Endothelial cell of hepatic sinusoid (primary cell): ENCODE data around the gene MAP3K15.
"Not testable (repeated sequence)": the region's sequence is repeated elsewhere in the genome, so short reads cannot be mapped to it uniquely, and the experiment has no call there.

Source experiments
- in situ Hi-C: cut with HindIII; loops from 2 replicates; pipeline ENCODE4 v1.10.0; 2017; ENCODE audit warnings: low sequenced_read_pairs

Gene MAP3K15

DNA sequence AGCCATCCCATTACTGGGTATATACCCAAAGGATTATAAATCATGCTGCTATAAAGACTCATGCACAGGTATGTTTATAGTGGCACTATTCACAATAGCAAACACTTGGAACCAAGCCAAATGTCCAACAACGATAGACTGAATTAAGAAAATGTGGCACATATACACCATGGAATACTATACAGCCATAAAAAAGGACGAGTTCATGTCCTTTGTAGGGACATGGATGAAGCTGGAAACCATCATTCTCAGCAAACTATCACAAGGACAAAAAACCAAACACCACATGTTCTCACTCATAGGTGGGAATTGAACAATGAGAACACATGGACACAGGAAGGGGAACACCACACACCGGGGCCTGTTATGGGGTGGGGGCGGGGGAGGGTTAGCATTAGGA lies 92.6 kb downstream of the MAP3K15 start:
- in situ Hi-C loops: not testable (repeated sequence)

DNA sequence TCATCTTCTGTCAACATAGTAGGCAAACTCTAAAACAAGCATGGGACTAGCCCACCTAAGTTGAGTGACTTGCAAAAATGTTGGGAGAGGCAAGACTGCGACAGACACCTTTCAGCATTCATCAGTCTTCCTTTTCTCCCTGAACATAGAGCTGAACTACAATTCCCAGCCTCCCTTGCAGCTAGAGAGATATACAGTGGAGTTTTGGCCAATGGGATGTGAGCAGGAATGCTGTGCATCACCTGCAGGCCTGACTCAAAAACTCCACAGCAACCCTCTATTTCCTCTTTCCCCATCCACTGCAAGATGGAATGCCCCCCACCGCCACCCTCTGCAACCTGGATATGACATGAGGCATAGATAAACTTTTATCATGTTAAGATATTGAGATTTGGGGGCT lies 105.0 kb downstream of the MAP3K15 start:
- in situ Hi-C loops: no loop called here

DNA sequence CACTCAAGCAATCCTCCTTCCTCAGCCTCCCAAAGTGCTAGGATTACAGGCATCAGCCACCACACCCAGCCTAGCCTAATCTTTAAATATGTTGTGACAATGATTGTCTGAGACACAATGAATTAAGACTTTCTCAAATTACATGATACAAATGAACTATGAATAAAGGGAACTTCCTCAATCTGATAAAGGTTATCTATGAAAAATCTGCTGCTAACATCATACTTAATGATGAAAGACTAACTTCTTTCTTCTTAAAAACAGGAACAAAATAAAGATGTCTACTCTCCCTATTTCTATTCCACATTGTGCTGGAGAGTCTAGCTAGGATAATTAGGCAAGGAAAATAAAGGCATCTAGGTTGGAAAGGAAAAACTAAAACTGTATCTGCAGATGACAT lies 111.6 kb downstream of the MAP3K15 start:
- in situ Hi-C loops: no loop called here

DNA sequence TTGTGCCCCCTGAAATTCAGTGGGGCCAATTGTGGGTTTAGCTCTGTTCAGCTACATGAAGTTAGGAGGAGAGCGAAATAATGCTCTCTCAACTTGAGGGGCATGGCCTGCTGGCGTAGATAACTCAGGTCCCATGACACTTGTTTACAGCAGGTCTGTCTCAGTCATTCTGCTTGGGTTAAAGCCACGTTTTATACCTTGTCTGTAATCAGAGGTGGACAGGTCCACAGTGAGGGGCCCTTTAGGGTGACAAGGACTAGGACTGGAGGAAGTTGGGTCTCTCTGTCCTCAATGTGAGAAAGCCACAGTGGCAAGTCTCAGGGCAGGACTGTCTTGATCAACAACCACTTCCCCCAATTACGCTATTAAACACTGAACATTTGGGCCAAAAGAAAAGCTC lies 122.6 kb downstream of the MAP3K15 start:
- in situ Hi-C loops: no loop called here

DNA sequence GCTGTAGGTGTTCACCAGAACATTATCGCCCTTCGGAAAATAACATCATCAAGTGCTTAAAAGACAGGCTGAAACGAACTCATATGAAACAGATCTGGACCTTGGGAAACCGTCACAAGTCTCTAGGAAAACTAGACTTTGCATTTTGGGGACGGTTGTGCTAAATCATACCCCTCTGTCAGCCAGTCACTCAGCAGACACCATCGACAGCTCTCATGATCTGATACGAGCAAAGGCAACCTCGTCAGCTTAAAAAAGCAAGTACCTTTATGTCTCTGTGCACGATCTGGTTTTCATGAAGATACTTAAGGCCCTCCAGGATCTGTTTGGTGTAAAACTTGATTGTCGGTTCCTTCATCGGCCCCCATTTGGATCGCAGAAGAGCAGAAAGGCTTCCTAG lies 123.2 kb downstream of the MAP3K15 start:
- in situ Hi-C loops: no loop called here

DNA sequence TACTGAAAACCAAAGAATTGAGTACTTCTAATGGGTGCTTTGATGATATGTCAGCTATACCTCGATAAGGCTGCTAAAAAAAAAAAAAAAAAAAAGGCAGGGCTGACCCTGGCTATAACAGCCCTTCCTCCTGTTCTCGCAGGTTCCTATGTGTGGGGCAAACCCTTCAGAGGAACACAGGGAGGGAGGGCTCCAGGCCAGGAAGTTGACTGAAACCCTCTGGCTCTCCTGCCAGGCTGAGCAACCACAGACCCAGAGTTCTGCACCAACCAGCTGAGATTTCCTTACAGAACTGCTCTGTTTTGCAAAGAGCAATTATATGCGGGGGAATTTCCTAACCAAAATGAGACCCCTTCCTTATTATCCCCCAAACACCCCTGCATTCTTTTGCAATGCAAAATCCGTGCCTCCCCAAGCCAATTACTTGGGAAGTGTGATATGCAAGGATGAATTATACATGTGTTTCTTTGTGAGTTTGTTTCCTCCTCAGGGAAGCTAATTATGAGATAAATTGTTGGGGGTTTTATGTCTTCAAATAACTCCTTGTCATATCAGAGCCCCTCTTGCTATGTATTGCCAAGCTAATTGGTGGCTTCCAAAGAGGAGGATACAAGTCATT lies 126.0 kb downstream of the MAP3K15 start:
- in situ Hi-C loops: no loop called here

DNA sequence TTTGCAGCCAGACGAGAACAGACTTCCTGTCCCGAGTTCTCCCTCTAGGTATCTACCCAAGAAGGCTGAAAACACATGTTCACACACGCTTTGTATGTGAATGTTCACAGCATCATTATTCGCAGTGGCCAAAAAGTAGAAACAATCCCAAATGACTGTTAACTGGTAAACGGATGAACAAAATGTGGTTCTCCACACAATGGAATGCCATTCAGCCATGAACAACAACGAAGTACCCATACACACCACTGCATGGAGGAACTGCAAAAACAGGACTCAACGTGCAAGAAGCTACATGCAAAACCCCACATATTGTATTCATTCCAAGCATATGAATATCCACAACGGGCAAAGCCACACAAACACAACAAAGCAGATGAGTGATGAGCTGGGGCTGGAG lies 126.6 kb downstream of the MAP3K15 start:
- in situ Hi-C loops: no loop called here

DNA sequence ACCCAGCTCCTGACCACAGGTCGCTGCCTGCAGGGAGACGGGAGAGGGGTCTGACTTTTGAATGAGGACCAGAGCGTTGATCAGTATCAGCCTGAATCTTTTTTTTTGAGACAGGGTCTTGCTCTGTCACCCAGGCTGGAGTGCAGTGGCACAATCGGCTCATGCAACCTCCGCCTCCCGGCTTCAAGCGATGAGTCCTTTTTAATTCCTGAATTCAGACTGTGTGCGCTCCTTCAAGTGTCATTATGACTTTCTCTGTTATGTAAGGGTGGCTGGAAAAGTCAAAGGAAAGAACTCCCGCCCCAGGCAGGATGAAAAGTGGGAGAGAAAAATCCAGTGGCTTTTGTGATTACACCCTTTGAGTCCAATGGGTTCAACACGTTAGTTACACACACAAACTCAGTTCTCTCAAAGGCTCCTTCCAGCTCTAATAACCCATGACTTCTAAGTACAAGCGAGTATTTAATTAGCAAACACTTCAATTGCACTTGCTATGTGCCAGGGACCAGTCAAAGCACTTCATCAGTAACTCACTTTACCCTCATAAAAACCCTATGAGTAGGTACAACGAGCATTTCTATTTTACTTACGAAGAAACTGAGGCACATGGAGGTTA lies 127.1 kb downstream of the MAP3K15 start:
- in situ Hi-C loops: no loop called here

DNA sequence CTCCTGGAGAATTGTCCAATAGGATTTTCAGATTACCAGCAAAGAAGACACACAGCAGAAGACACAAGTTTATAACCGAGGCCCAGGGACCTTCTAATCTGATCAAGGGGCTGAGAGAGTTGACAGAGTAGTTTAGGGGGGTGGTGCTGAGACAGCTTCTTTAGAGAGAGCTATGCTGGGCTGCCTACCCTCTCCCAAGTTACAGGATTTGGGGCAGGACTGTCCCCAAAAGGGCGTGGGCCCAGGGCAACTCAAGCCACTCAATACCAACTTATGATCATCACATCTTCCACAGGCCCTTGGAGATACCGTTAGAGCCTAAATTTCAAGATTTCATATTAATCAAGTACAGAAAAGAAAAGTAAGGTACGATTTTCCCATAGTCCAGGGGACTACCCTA lies 128.6 kb downstream of the MAP3K15 start:
- in situ Hi-C loops: no loop called here

DNA sequence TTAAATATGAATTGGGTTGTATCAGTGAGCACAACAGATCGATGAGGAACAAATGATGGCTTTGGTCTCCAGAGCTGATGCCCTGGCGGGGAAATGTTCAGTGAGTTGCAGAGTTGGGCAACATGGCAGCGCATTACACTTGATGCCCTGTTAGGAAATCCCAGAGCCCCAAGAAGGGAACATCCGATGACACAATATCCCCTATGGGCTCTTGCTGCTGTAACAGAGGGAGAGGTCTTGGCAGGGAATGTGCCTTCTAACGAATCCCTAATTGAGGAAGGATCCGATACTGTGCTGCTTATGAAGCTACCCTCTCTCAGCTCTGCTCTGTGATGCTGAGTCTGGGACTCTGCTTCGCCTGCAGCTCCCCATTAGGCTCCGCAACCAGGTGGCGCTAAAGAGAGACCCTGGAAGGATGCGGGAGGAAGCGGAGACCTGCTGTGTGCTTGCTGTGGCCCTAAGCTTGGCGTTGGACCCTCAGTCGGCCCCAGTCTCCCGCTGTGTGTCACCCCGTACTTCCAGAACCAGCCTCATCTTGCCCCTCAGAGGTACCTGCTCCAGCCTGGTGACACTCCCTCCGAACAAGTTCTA lies 132.7 kb downstream of the MAP3K15 start:
- in situ Hi-C loops: no loop called here

DNA sequence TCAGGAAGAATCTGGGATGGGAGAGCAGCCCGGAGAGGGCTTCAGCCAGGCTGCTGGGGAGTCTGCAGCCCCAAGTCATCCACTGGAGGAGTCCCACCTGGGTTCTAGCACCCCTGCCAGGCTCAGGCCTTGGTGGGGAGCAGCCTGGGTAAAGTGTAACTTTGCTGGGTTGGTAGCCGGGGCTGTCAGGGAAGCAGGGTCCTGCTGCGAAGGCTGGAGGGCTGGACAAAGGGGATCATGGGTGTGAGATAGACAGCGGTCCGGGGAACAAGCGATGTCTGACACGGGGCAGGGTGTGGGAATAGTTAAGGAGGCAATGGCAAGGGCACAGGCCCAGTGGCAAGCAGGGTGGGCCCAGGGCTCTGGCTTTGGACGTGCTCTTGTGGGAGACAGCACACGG lies 134.0 kb downstream of the MAP3K15 start:
- in situ Hi-C loops: no loop called here

DNA sequence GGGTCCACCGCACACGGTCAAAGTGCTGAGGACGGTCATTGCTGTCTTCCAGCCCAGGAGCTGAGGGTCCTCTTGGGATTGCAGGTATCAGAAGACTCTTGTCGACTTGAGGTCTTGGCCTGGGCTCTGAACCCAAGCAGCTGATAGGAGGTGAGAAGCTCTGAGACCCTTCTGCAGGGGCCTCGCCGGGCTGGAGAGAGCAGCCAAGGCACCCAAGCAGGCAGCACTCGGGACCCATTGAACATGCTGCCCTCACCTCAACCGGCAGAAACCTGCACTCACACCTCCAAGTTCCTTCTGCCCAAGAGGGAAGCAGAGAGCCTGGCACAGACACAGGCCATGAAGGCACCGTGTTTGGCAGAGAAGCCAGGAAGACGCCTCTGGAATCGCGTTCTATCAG lies 137.5 kb downstream of the MAP3K15 start:
- in situ Hi-C loops: no loop called here

DNA sequence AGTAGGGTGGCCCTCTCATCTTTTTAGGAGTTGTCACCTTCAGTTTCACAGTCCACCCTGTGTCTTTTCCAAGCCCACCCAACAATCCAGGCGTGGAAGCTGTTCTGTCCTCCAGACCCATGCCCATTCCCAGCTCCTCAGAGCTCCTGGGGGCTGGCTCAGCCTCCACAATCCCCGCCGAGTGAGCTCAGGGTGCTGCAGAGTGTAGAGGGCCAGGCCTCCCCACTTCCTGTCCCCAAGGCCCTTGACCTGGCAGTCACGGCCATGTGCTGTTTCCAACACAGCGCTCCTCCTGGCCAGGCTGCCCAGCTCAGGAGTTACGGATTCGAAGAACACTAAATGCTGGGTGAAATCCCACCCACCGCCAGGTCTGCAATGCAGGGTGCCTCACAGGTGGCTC lies 139.8 kb downstream of the MAP3K15 start:
- in situ Hi-C loops: no loop called here

DNA sequence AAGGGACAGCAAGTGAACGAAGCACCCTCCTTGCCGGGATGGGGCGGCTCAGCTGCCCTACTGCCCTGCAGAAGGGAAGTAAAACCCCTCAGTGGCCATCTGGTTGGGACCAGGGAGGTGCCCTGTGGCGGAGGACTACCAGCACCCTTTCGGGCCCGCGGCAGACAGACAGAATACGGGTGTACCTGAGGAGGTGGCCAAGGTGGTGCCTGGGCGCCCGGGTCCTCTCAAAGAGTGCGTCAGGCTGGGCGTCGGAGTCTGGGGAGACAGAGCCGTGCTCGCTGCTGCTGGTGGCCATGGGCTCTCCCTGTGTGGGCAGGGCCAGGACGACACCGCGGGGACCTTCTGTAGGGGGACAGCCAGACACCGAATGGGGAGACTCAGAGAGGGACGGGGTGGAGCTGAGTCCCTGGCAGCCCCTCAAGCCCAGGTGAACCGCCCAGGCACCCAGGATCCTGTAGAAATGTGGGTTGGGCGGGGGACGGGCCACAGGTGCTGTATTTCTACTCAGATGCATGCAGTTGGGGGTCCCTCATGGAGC lies 141.9 kb downstream of the MAP3K15 start:
- in situ Hi-C loops: no loop called here

DNA sequence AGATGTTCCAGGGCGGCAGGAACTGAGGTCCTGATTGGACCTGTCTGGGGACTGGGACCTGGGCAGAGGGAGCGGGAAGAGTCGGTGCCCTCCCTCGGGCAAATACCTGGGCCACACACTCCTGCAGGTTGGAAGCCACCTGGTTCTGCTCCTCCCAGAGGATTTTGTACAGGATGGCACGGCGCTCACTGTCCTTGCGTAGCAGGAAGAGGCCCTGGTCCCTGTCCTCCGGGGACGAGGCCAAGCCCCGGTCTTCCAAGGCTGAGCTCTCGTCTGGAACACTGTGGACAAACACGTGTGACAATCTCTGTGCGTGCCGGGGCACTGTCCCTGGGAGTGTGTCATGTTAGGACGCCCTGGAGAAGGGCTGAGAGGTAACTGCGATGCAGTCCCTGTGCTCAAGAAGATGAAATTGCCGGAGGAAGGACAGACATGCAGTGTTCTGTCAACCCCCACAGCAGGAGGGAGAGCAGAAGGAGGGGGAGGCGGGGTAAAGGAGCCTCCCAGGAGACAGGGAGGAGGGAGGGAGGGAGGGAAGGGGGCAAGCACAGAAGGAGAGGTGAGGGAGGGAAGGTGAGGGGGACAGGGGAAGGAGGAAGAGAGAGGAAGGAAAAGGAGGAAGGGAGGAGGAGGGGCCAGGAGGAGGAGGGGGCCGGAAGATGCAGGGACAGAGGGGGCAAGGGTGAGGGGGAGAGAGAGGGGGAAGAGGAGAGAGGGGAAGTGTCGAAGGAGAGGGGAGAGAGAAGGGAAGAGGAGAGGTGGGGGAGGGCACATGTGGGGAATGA lies 142.6 kb downstream of the MAP3K15 start:
- in situ Hi-C loops: no loop called here

DNA sequence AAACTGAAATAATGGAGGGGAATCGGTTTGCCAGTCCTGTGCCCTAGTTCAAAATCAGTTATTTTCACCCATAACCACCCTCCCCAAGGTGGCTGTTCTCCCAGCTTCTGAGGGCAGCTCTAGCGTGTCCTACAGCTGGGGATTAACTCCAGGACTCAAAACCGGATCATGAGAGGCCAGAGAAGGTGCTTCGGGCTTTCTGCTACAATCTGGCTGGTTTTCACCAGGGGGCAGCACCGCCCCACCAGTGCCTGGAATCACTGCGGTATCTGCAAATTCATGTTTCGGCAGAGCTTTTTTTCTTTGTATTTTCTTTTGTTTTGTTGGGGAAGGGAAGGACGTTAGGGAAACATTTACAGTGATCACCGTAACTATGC lies 143.2 kb downstream of the MAP3K15 start:
- in situ Hi-C loops: no loop called here

DNA sequence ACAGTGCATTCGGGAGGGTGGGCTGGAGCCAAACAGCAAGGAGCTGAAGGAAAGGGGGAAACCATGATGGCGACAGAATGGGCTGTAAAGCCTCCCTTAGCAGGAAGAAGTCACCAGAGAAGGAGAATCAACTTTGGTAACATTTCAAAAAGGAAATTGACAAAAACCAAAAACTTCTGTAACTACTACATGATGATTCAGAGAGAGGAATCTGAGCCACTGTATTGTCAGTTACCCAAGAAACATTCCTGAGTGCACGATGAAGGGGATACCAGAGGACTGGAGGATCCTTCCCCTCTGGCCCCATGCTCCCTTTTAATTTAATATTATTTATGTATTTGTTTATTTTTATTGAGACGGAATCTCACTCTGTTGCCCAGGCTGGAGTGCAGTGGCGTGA lies 145.2 kb downstream of the MAP3K15 start:
- in situ Hi-C loops: no loop called here

DNA sequence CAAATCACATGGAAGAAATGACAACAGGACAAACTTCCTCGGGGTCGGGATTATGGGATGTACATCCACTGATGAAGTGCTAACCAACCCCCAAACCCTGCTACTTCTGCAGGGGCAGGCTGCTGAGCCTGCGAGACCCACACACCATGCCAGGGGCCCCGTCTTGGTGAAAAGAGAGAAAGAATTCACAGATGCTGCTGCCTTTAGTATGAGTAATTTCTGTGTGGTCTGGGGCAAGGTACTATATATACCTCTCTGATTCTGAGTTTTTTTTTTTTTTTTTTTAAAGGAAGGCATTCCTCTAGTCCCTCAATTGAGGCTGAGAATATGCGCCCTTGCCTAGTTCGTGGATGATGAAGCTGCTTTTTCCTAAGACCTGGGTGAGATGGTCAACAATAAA lies 146.7 kb downstream of the MAP3K15 start:
- in situ Hi-C loops: no loop called here

DNA sequence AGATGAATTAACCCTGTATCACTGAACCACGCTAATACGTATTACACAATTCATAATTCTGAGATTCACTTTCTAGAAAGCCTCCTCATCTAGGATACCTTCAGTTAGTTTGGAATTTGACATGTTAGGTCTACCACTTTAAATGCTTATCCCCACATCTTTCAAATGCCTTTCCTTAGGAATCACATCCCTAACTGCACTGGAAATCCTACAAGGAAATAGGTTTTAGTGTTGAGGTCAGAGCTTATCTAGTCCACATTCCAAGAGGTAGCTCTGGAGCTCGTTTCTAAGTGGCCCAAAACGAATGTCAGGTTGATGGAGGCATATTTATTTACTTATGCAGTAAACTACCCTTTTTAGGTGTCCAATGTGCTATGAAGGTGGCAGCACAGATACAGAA lies 153.6 kb downstream of the MAP3K15 start:
- in situ Hi-C loops: no loop called here

DNA sequence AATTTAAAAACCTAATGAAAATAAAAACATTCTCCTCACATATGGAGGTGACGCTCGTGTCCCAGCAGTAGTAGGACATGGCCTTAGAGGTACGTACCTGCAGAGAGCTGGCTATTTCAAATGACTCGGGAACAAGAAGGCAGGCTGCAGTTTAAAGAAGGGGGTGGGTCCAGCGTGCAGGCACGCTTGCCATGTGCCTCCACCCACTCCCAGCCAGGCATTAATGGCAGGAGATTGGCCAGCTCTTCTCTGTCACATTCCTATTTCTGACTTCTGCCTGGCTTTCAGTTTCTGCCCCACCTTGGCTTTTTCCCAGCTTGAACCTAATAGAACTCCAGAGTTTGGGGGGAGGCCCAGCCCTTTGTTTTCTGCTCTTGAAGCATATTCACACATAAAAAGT lies 154.4 kb downstream of the MAP3K15 start:
- in situ Hi-C loops: no loop called here

DNA sequence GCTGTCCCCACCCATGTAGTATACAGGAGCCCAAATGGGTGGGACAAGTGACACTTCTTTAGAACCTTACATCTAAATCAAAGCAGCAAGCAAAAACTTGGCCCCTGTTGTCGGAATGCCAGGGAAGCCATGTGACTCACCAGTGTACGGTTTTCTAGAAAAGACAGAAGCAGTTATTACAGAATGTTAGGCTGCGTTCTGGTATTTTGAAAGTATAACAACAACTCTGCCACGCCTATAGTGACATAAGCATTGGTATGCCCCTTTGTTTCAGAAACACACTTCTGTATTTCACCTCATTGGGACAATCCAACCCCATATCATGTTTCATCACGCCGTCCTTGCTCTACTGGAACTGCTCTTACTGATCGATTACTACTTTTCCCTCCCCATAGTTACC lies 156.8 kb downstream of the MAP3K15 start:
- in situ Hi-C loops: no loop called here

DNA sequence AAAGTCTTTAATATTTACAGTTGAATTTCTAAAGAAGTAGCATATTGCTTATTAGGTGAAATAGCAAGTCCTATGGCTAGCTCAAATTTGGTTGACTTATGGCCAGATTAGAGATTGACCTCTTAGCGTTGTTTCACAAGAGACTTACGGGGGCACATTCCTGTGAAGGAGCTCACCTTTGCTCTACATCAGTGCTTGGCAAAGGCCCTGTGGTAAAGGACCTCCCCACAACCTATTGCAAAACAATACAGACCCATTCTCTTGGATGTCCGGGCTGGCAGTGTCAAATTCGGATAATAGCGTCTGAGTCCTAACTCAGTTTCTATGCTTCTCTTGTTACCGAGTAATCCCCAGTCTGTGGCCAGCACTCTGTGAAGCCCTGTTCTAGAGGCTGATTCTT lies 160.7 kb downstream of the MAP3K15 start:
- in situ Hi-C loops: no loop called here
